ENCODE data around the gene SV2B.

DNA sequence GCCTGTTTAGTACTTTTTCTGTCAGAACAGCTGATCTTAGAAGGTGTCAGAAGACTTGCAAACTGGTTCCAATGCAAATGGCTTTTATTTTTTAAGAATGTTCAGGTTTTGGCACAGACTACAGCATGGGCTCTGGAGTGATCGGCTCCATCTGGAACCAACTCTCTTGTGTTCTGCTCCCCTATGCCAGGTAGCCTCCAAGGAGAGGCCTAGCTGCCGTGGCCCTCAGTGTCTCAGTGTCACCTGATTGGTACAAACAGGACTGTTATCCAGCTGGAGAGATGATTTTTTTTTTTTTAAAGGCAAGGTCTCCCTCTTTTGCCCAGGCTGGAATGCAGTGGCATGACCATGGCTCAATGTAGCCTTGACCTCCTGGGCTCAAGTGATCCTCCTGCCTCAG lies 183.1 kb downstream of the SV2B start:
- no peak for TF ChIP-seq POLR2A (IDR thresholded peaks at IDR 0.05)
- TF ChIP-seq, protein P1, sequence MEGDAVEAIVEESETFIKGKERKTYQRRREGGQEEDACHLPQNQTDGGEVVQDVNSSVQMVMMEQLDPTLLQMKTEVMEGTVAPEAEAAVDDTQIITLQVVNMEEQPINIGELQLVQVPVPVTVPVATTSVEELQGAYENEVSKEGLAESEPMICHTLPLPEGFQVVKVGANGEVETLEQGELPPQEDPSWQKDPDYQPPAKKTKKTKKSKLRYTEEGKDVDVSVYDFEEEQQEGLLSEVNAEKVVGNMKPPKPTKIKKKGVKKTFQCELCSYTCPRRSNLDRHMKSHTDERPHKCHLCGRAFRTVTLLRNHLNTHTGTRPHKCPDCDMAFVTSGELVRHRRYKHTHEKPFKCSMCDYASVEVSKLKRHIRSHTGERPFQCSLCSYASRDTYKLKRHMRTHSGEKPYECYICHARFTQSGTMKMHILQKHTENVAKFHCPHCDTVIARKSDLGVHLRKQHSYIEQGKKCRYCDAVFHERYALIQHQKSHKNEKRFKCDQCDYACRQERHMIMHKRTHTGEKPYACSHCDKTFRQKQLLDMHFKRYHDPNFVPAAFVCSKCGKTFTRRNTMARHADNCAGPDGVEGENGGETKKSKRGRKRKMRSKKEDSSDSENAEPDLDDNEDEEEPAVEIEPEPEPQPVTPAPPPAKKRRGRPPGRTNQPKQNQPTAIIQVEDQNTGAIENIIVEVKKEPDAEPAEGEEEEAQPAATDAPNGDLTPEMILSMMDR (IDR thresholded peaks at IDR 0.05), result no peak

Measured in transverse colon (tissue), 3 donors.